Stimulated activated CD8-positive, alpha-beta memory T cell treated with anti-CD3 and anti-CD28 coated beads, Interleukin-15, amount 100 ng/mL, for 24 hours (primary cell): ENCODE data around the gene SHQ1.
"Not testable (repeated sequence)": the region's sequence is repeated elsewhere in the genome, so short reads cannot be mapped to it uniquely, and the experiment has no call there.

Experiments used
- DNase-seq: peaks from one replicate; pipeline ENCODE4 v3.0.0-alpha.2; 2020; ENCODE audit warnings: low read depth

The SHQ1 gene

DNA sequence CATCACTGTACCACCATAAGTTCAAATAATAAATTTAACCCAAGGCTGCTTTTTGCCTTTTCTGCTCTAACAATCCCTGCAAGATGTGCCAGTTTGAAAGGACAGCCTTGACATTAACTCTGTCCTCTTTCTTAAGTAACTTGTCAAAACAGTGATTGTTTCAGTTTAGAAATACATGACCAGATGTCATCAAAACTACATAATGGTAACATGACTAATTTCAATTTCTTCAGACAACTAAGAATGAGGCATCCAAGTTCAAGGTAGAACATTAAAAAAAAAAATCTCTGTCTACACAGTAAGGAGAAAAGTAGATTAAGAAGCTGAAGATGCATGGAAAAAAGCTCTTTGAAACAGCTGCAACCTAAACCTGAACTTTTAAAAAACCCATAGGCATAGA is 47.4 kb downstream of the SHQ1 start:
- no peak for DNase-seq

DNA sequence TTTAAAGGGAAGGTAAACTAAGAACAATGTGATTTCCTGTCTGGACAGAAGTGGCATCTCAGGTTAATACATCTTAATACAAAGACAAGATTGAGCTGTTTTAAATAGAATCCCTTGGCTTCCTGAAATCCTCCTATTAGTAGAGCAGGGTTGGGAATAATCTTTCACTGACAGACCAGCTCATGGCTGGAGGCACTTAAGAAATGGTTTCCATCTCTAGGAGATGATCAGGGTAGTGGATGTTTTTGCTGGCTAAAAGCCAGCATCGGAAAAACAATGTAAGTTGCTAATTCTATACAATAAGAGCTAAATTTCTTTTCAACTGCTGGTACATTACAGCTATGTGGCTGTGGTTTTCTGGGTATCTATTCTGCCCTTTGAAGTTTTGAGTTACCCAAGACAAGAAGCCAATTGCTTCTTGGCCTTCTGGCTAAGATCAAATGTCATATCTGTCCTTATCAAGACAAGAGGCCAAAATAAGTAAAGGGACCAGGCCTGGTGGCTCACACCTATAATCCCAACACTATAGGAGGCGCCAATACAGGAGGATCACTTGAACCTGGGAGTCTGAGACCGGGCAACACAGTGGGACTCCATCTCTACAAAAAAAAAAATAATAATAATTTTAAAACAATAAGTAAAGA is 49.6 kb downstream of the SHQ1 start:
- DNase-seq = no peak

DNA sequence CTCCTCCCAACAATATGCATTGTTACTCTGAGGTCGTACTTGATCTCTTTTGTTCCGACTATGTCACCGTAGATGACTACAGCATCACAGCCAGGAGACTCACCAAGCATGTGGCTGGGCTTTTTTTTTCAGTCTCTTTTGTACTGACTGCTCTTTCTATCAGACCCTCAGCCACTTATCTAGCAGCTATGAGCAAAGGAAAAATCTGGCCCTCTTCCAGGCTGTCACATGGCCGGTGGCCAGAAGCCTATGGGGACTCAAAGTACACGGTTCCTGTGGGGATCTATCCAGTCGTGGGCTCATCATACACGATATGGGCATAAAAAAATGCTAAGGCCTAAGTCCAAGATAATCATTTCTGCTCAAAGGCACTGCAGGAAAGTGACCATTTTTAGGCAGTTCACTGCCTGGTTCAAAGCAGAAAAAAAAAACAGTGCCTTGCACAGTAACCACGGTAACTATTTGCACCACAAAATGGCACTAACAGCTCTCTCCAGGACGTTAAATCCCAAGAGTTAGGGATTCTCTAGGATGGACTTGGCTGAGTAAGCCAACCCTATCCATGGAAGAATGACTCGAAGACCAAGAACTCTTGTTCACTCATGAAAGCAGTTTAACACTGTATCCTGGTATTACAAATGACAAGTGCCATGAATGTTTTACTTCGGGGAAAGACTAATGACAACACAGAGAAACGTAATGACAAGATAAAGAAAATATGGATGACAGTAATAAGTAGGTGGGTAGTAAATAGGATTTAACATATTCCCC is 50.3 kb downstream of the SHQ1 start:
- no peak for DNase-seq

- no peak for DNase-seq
These were observed 54.2 kb downstream of the SHQ1 start for GRCh38 chr3:72794079-72794478.

DNA sequence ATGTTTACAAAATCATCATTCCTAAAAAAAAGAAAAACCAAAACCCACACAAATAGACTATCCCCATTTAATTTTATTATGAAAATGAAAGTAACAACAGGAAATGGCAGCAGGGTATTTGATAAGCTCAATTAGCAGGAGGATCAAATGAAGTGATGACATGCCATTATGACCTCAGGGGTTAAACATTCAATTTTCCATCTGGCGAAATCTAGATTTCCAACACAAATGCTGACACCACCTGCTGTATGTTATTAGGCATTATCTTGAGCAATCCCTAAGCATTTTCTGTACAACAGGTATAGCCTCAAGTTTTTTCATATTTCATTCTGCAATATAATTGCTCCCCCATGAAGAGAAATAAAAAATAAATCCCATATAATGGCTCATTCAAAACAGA is 57.1 kb downstream of the SHQ1 start:
- no peak for DNase-seq

- no peak for DNase-seq
These were observed 58.5 kb downstream of the SHQ1 start for GRCh38 chr3:72789786-72790185.

- DNase-seq = not testable (repeated sequence)
These were observed 60.0 kb downstream of the SHQ1 start for GRCh38 chr3:72788232-72788631.

DNA sequence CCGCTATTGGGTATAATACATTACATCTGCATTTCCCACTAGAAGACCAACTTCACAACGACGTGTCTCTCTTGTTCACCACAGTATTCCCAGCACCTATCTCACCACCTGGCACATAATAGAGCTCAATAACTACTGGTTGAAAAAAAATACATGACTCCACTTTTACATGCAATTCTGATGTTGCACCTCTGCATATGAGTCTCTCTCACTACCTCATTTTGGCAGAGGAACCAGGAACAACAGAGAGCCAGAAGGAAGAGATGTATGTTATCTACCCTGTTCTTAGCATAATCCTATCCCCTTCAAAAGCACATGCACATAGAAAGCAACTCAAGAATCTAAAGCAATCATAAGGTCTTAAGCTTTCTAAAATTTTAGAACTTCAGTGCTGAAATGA is 61.6 kb downstream of the SHQ1 start:
- DNase-seq = no peak

GRCh38 chr3:72784226-72784625 is 64.0 kb downstream of the SHQ1 start:
- no peak for DNase-seq

GRCh38 chr3:72782521-72782920 is 65.7 kb downstream of the SHQ1 start:
- no peak for DNase-seq

DNA sequence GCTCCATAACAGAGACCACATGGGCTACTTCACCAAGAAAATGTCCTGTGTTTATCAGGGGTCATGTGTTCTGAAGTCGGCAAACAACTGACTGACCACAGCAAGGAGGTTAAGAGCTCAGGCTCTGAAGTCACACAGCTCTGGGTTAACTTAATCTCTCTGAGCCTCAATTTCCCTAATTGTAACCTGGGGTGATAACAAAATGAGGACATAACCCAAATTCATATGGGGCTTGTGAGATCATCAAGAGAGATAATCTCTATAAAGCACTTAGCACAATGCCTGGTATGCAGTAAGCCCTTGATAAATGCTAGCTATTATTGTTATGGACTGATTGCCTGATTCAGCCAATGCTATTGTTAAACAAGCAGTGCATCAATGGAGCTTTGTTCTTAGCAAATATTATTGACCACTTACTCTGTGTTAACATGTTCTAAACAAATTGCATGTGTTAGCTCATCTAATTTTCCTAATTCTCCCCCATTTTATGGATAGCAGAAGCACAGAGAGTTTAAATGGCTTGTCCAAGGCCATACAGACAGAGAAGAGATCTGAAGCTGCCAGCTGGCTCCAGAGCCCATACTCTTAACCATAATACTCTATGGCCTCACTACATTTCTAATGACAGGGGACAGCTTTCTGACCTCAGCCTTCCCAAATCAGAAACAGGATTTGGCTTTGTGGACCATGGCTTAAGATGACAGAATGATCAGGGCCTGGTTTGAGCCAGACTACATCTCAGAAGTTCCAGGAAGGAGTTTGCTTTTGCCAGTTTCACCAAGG is 78.3 kb downstream of the SHQ1 start:
- DNase-seq = no peak

GRCh38 chr3:72768936-72769335 is 79.3 kb downstream of the SHQ1 start:
- DNase-seq = no peak

GRCh38 chr3:72768481-72768880 is 79.8 kb downstream of the SHQ1 start:
- no peak for DNase-seq

- no peak for DNase-seq
These were observed 80.2 kb downstream of the SHQ1 start for GRCh38 chr3:72768006-72768441.

DNA sequence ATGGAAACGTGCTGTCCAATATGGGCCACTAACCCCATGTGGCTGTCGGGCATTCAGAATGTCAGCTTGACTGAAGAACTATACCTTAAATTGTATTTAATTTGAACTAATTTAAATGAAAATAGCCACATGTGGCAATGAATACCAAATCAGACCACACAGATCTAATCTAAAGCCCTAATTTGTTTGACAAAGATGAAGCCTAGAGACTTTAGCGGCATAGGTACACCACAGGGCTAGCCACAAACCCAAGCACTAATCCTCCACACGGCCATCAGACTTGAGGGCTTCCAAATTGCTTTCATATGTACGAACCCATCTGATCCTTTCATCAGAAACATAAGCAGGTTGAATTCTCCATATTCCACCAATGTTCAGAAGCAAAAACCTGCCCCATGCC is 81.4 kb downstream of the SHQ1 start:
- DNase-seq = no peak

DNA sequence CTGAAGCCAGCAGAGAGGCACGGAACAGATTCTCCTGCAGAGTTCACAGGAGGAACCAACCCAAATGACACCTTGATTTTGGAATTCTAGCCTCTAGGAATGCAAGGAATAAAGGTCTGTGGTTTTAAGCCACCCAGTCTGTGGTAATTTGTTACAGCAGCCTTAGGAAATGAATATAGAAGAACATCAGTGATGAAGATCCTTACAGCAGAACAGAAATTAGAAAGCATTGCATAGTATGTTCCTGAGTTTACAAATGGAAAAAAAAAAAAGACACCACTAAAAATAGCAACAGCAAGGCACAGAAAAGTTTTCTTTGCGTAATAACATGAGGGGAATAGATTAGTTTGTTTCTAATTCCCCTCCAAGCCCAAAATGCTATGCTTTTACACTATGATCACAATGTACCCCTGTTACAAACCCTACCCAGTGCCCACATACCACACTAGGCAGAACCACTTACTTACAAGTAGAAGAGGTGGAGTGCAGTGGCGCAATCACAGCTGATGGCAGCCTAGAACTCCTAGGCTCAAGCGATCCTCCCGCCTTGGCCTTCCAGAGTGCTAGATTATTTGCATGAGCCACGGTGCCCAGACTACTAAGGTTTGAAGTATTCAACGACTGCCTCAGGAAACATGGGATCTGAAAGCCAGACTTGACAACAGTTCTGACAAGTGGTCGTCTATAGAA is 84.3 kb downstream of the SHQ1 start:
- DNase-seq = no peak

- DNase-seq = no peak
These were observed 86.8 kb downstream of the SHQ1 start for GRCh38 chr3:72761410-72761809.

GRCh38 chr3:72760225-72760624 is 88.0 kb downstream of the SHQ1 start:
- no peak for DNase-seq

DNA sequence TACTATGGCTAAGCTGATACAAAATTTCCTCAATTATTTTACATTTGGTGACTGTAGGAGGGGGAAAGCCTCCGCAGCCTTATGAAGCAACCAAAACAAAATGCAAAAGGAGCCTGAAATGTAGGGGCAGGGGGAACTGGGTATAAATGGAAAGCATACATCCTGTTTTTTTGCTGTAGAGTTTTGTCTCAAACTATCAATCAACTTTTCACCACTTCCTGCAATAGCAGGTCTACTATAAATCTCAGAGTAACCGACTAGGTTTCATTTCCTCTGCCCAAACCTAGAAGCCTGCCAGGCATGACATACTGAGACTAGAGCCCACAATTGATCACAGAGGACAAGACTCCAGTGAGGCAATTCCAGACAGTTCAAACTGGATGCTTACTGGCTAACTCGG is 91.3 kb downstream of the SHQ1 start:
- DNase-seq = no peak

GRCh38 chr3:72754582-72754981 is 93.7 kb downstream of the SHQ1 start:
- DNase-seq = no peak

DNA sequence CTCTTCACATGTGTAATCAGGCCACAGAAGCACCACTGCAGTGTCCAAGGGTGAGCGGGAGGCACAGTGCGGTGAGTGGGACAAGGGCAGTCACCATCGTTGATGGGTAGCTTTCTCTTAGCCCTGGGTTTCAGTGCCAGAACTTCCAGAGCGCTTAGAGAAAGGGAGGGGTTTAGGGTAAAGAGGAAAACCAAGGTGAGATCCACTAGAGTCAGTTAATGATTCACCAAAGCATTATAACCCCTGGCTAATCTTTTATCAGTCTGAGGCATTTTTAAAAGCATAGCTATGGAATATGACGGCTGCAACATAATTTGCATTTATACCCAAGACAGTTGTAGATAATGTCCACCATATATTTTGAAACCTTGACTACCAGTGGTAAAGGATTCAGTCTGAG is 94.8 kb downstream of the SHQ1 start:
- no peak for DNase-seq

- DNase-seq = no peak
These were observed 97.8 kb downstream of the SHQ1 start for GRCh38 chr3:72750405-72750965.
